ENCODE data around the gene RNF223. TPM values are rescaled to one million over a fixed set of nuclear protein-coding genes. Genes with fewer than 3 reads are reported as not detected.
A peak's percentile ranks its signal among the peaks of the same experiment; 100 is the strongest.

The RNF223 gene
- total and polyA plus RNA-seq, 2 of the 13 experiments (the other 11 are each of a cell fraction or from before 2014, with no cell fraction given), result 0.03 TPM; not detected in 1

- TF ChIP-seq ZBTB34 (CRISPR knock-in tag; IDR thresholded peaks at IDR 0.05) (no peak), JUND (CRISPR knock-in tag; IDR thresholded peaks at IDR 0.05) (peak; percentile 95), MXD4 (CRISPR knock-in tag; IDR thresholded peaks at IDR 0.05) (peak; percentile 20; the same call in 1 of the 2 replicates), CSRNP2 (CRISPR knock-in tag; conservative IDR thresholded peaks at IDR 0.05; ENCODE audit: low read depth) (no peak), SALL1 (CRISPR knock-in tag; IDR thresholded peaks at IDR 0.05) (peak; percentile 78), SP5 (CRISPR knock-in tag; IDR thresholded peaks at IDR 0.05; ENCODE audit: borderline replicate concordance, low read depth) (peak; percentile 64; the same call in 1 of the 2 replicates), KAT8 (CRISPR knock-in tag; IDR thresholded peaks at IDR 0.05) (peak; percentile 55; the same call in 1 of the 2 replicates), MTA3 (CRISPR knock-in tag; IDR thresholded peaks at IDR 0.05) (no peak), ZBTB1 (CRISPR knock-in tag; IDR thresholded peaks at IDR 0.05; ENCODE audit: borderline replicate concordance) (no peak), HOXA3 (CRISPR knock-in tag; IDR thresholded peaks at IDR 0.05) (peak; percentile 71), ZNF24 (IDR thresholded peaks at IDR 0.05) (no peak), U2AF1 (optimal IDR thresholded peaks at IDR 0.05; ENCODE audit: low read depth, low read length) (no peak), ZNF672 (CRISPR knock-in tag; IDR thresholded peaks at IDR 0.05) (no peak), AGO2 (optimal IDR thresholded peaks at IDR 0.05; ENCODE audit: low read depth, low read length) (peak; percentile 88), SIN3B (IDR thresholded peaks at IDR 0.05; ENCODE audit: low read length) (no peak), ZNF569 (CRISPR knock-in tag; IDR thresholded peaks at IDR 0.05; ENCODE audit: borderline replicate concordance) (no peak), PPARG (CRISPR knock-in tag; conservative IDR thresholded peaks at IDR 0.05) (no peak), ERF (CRISPR knock-in tag; IDR thresholded peaks at IDR 0.05) (peak; percentile 83), ZBTB25 (CRISPR knock-in tag; IDR thresholded peaks at IDR 0.05) (no peak), ZNF543 (CRISPR knock-in tag; IDR thresholded peaks at IDR 0.05) (peak; percentile 85; the same call in 1 of the 2 replicates), SMAD9 (CRISPR knock-in tag; IDR thresholded peaks at IDR 0.05) (no peak), ZNF335 (CRISPR knock-in tag; IDR thresholded peaks at IDR 0.05) (no peak), MATR3 (CRISPR knock-in tag; IDR thresholded peaks at IDR 0.05) (no peak), DRAP1 (CRISPR knock-in tag; IDR thresholded peaks at IDR 0.05) (no peak), CC2D1A (CRISPR knock-in tag; IDR thresholded peaks at IDR 0.05) (no peak)
These were observed 9.9 kb downstream of the RNF223 start (continued) for GRCh38 chr1:1063945-1064831.

All from HepG2 (cell line).